SK-MEL-5 (cell line): ENCODE results near the gene SYT17. TPM values are rescaled to one million over a fixed set of nuclear protein-coding genes. Genes with fewer than 3 reads are reported as not detected.
A peak's percentile ranks its signal among the peaks of the same experiment; 100 is the strongest.

Source experiments
- DNase-seq: peaks from one replicate; pipeline ENCODE4 v3.0.0-alpha.2; 2016; ENCODE audit warnings: low read depth, low spot score
- in situ Hi-C: cut with HindIII; loops from 2 replicates; pipeline ENCODE4 v1.10.0; 2016; ENCODE audit warnings: low sequenced_read_pairs, high pct_unique_total_duplicates, low pct_unique_long_range_greater_than_20kb
- total RNA-seq: library from RNA; depleted of rRNA; stranded (reverse); fragments of >200 nt; shearing (Covaris generic); gene quantifications from 2 replicates; pipeline ENCODE4 v1.2.3, GENCODE V29; 2014

SYT17 gene
- total RNA-seq, 1 experiment from 2014 or later, result 17.3 TPM

DNA sequence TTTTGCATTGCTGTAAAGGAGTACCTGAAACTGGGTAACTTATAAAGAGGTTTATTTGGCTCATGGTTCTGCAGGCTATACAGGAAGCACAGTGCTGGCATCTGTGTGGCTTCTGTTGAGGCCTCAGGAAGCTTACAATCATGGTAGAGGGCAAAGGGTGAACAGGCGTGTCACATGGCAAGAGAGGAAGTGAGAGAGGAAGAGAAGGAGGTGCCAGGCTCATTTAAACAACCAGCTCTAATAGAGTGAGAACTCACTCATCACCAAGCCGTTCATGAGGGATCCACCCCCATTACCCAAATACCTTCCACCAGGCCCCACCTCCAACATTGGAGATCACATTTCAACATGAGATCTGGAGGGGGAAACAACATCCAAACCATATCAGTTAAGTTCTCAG is 101.1 kb downstream of the SYT17 start:
- DNase-seq, result no peak
- in situ Hi-C loops, result no loop called here

DNA sequence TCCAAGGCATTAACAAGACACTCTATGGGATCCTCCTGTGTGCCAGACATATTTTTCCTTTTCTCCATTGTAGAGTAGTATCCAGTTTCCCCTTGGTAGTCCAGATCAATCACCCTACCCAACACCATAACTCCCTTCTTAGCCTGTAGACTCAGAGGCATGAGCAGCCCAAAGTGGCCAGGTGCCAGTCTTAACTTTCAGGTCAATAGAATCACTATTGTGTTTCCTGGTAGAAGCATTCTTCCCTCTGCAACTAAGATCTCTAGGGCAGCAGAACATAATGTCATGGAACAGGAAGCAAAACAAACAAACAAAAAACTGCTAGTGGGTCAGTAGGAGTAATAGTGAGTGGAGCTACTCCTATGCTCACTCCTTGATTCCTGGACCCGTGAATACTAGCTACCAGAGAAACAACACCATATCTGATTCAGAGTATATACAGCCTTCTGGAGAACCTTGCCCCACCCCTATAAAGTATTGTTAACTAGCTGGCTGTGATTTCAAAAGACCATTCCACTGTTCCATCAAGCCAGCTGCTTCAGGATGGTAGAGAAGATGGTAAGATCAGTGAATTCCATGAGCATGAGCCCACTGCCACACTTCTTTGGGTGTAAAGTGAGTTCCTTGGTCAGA is 106.2 kb downstream of the SYT17 start:
- in situ Hi-C loops, result no loop called here
- DNase-seq, result no peak

DNA sequence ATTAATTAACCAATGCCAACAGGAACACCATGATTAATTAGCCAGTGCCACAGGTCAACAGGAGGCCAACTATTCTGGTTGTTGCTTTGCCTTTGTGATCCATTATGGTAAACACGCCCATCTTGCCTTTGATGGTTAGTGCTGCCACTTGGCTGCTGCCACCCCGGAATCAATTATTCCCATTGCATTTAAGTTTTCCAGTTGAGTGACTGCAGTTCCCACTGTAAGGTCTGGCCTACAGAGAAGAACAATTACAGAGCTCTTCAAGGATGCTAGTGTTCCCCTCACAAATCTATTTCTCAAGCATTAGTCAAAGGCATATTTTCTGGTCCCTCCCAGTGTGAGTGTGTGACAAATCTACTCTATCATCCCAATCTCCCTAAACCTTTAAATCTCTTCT is 110.4 kb downstream of the SYT17 start:
- DNase-seq, result no peak
- in situ Hi-C loops, result no loop called here

GRCh38 chr16:19281246-19281645 is 113.2 kb downstream of the SYT17 start:
- DNase-seq, result no peak
- in situ Hi-C loops, result no loop called here

DNA sequence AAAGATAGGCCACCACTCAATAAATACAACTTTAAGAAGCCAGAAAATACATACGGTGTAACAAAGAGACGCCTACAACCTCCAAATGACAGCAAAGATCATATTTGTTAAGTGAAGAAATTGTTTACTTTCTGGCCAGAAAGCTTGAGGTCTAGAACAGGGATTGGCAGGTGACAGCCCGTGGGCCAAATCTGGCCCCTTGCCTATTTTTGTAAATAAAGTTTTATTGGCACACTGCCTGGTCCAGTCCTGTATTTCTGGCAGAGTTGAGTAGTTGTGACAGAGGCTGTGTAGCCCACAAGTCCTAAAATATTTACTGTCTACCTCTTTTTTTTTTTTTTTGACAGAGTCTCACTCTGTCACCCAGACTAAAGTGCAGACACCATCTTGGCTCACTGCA is 114.1 kb downstream of the SYT17 start:
- in situ Hi-C loops, result no loop called here
- no peak for DNase-seq

- no peak for DNase-seq
Observed at GRCh38 chr16:19283637-19284036, 115.6 kb downstream of the SYT17 start.

GRCh38 chr16:19284207-19284606 is 116.2 kb downstream of the SYT17 start:
- no peak for DNase-seq
- in situ Hi-C loops, result no loop called here

More at GRCh38 chr16:19283637-19284036, 115.6 kb downstream of the SYT17 start:
- in situ Hi-C loops, result no loop called here

DNA sequence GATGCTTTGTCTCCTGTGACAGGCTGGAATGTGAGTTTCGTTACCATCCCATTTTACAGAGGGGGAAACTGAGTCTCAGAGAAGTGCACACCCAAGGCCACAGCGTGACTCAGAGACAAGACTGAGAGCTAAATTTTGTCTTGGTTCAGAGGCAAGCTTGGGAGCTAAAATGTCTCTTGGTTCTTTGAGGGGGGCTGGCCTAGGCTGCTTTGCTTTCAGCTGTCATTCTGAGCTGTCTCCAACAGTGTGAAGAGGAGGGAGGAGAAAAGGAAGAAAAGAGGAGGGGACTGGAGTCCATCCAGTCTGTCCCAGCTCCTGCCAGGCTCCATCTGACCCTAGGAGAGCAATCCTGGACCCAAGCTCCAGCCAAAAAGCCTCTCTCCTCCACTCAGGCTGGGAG is 117.4 kb downstream of the SYT17 start, which contains the start of gene CLEC19A:
Gene CLEC19A, plus strand, starts transcription at position 301 of the 400 bp plus-strand sequence. CDS start 121 bp downstream, outside the sequence.
- in situ Hi-C loops, result no loop called here

DNA sequence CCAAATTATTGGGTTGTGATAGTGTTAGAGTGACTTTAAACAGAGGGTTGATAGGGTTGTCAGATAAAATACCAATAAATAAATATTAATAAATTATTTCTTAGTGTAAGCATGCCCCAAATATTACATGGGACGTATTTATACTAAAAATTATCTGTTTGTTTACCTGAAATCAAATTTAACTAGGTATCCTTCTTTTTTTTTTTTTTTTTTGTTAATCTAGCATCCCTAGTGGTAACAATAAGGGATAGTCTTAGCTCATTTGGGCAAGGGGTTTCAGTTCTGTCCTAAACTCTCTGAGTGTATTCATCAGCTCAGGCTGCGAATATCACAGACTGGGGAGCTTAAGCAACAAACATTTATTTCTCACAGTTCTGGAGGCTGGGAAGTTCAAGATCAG is 118.8 kb downstream of the SYT17 start:
- DNase-seq, result no peak
- in situ Hi-C loops, result no loop called here

More for the DNA sequence above, 117.4 kb downstream of the SYT17 start, which contains the start of gene CLEC19A:
- no peak for DNase-seq

DNA sequence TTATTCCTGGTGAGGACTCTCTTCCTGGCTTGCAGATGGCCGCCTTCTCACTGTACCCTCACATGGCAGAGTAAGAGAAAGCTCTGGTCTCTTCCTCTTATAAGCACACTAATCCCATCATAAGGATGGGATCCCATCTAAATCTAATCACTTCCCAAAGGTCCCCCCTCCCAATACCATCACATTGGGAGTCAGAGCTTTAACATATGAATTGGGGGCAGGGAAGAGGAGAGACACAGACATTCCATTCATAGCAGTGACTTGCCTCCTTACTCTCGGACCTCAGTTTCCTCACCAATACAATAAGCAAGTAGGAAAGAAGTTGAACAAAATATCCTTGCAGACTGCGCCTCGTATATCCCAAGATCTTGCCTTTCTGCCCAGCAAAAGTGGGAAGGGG is 119.2 kb downstream of the SYT17 start:
- no peak for DNase-seq
- in situ Hi-C loops, result no loop called here

GRCh38 chr16:19288872-19289799 is 121.1 kb downstream of the SYT17 start:
- in situ Hi-C loops, result no loop called here
- peak; percentile 24 for DNase-seq

DNA sequence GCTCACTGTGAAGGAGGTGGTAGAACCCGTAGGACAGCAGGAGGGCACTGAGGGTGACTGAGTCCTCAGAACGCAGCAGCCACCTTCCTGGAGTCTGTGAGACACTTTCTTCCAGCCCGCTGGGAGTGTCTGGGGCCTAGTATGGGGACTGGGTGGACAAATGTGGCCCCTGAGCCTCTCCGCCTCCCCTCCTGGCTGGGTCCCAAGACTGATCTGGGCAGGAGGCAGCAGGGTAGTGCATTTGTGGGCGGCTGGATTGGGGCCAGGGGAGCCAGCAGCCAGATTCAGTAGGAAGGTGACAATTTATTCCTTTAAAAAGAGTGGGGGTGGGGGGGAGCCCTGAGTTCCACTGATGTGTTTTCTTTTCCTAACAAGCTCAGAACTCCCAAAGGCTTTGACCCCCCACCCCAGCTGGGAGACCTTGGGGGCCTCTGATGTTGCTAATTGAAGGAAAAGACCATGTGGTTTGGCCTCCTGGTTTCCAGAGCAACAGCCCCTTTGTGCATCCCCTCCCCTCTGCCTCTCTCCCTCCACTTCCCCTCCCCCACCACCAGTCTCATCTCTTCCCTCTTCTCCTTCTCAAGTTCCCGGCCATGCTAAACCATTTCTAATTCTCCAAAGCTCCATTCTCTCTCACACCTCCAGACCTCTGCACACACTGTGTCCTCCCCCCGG is 121.9 kb downstream of the SYT17 start:
- in situ Hi-C loops, result no loop called here
- no peak for DNase-seq

GRCh38 chr16:19290860-19291259 is 122.8 kb downstream of the SYT17 start:
- in situ Hi-C loops, result no loop called here
- DNase-seq, result no peak

- in situ Hi-C loops, result no loop called here
- DNase-seq, result peak; percentile 9
Observed at GRCh38 chr16:19291475-19291874, 123.4 kb downstream of the SYT17 start.

DNA sequence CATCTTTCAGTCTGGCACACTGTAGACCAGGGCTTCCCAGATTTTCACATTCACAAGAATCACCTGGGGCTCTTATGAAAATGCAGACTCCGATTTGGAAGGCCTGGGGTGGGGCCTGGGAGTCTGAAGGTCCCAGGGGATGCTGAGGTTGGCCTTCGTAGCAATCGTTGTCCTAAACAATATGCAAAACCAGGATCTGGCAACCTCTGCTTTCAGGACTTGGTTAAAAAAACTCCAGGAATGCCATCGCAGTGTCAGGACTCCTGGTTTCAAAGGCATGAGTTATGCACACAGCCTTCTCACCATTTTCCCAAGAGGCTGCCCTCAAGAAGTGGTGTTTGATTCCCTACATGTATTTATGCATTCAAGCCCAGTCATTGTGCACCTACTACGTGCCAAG is 124.1 kb downstream of the SYT17 start:
- DNase-seq, result no peak
- in situ Hi-C loops, result no loop called here

GRCh38 chr16:19294156-19294649 is 126.2 kb downstream of the SYT17 start:
- DNase-seq, result peak; percentile 44
- in situ Hi-C loops, result no loop called here

GRCh38 chr16:19295393-19295792 is 127.4 kb downstream of the SYT17 start:
- DNase-seq, result no peak
- in situ Hi-C loops, result no loop called here

GRCh38 chr16:19297454-19297853 is 129.4 kb downstream of the SYT17 start:
- in situ Hi-C loops, result no loop called here
- DNase-seq, result no peak
